Fibroblast of skin of back (primary cell): ENCODE results near the gene SHISA9.

Experiments used
- DNase-seq: peaks from one replicate; pipeline ENCODE4 v3.0.0-alpha.2; 2013

Gene SHISA9

GRCh38 chr16:12959072-12959471 is 57.7 kb downstream of the SHISA9 start:
- no peak for DNase-seq

GRCh38 chr16:12961626-12962025 is 60.2 kb downstream of the SHISA9 start:
- DNase-seq: no peak

- DNase-seq: no peak
These were observed 63.1 kb downstream of the SHISA9 start for GRCh38 chr16:12964461-12964860.

- DNase-seq: no peak
These were observed 63.9 kb downstream of the SHISA9 start for GRCh38 chr16:12965274-12965804.

- peak; percentile 33 for DNase-seq
These were observed 69.8 kb downstream of the SHISA9 start for GRCh38 chr16:12971241-12971640.

- DNase-seq: no peak
These were observed 70.8 kb downstream of the SHISA9 start for GRCh38 chr16:12972246-12972645.

- DNase-seq: no peak
These were observed 74.4 kb downstream of the SHISA9 start for GRCh38 chr16:12975766-12976165.

- DNase-seq: no peak
These were observed 75.1 kb downstream of the SHISA9 start for GRCh38 chr16:12976496-12976895.

- no peak for DNase-seq
These were observed 75.5 kb downstream of the SHISA9 start for GRCh38 chr16:12976936-12977335.

- DNase-seq: no peak
These were observed 84.1 kb downstream of the SHISA9 start for GRCh38 chr16:12985516-12985915.

GRCh38 chr16:12988071-12988470 is 86.7 kb downstream of the SHISA9 start:
- DNase-seq: no peak

- no peak for DNase-seq
These were observed 90.7 kb downstream of the SHISA9 start for GRCh38 chr16:12992066-12992465.

GRCh38 chr16:12994402-12994801 is 93.0 kb downstream of the SHISA9 start:
- DNase-seq: no peak

GRCh38 chr16:12995721-12996372 is 94.4 kb downstream of the SHISA9 start:
- DNase-seq: no peak

GRCh38 chr16:12998361-12999085 is 97.1 kb downstream of the SHISA9 start:
- no peak for DNase-seq

- no peak for DNase-seq
These were observed 98.0 kb downstream of the SHISA9 start for GRCh38 chr16:12999368-12999767.

- no peak for DNase-seq
These were observed 104.4 kb downstream of the SHISA9 start for GRCh38 chr16:13005721-13006247.

- no peak for DNase-seq
These were observed 111.2 kb downstream of the SHISA9 start for GRCh38 chr16:13012601-13013000.

GRCh38 chr16:13013043-13013442 is 111.6 kb downstream of the SHISA9 start:
- DNase-seq: no peak

GRCh38 chr16:13014476-13014875 is 113.1 kb downstream of the SHISA9 start:
- DNase-seq: no peak

GRCh38 chr16:13018026-13018425 is 116.6 kb downstream of the SHISA9 start:
- no peak for DNase-seq

- no peak for DNase-seq
These were observed 120.6 kb downstream of the SHISA9 start for GRCh38 chr16:13021996-13022395.

GRCh38 chr16:13029786-13030185 is 128.4 kb downstream of the SHISA9 start:
- no peak for DNase-seq

GRCh38 chr16:13030769-13031168 is 129.4 kb downstream of the SHISA9 start:
- no peak for DNase-seq
